GM19099 (cell line): ENCODE measurements around the gene FCGR2B.
A peak's percentile ranks its signal among the peaks of the same experiment; 100 is the strongest.
"Not testable (repeated sequence)": the region's sequence is repeated elsewhere in the genome, so short reads cannot be mapped to it uniquely, and the experiment has no call there.

Experiments
- POLR2A ChIP-seq: IDR thresholded peaks from 3 replicates; pipeline ENCODE4 v1.6.1; 2011; ENCODE audit warnings: low read depth; ENCODE audit not compliant: insufficient read length; ENCODE audit errors: extremely low read depth

FCGR2B gene

GRCh38 chr1:161662684-161663339 lies at the start of gene FCGR2B:
TSS of gene FCGR2B (plus strand) at chr1:161663143. CDS start at chr1:161663242, 99 bp downstream.
- TF ChIP-seq POLR2A, result not testable (repeated sequence)

- peak; percentile 5 for TF ChIP-seq POLR2A
These were observed 41.6 kb upstream of the FCGR2B start for GRCh38 chr1:161621181-161622000.

GRCh38 chr1:161631076-161631475 lies 31.9 kb upstream of the FCGR2B start, which contains the start of gene FCGR3B:
TSS of gene FCGR3B (minus strand) at chr1:161631176. CDS start at chr1:161631094, 82 bp downstream.
- TF ChIP-seq POLR2A, result no peak

GRCh38 chr1:161676441-161676840 lies 13.5 kb downstream of the FCGR2B start:
- no peak for TF ChIP-seq POLR2A

- no peak for TF ChIP-seq POLR2A
These were observed 14.2 kb downstream of the FCGR2B start for GRCh38 chr1:161676958-161677689.

GRCh38 chr1:161678500-161678899 lies 15.6 kb downstream of the FCGR2B start:
- TF ChIP-seq POLR2A, result no peak

- TF ChIP-seq POLR2A, result no peak
These were observed 18.9 kb downstream of the FCGR2B start for GRCh38 chr1:161681879-161682278.

- TF ChIP-seq POLR2A, result no peak
These were observed 26.0 kb downstream of the FCGR2B start for GRCh38 chr1:161688946-161689345.

- TF ChIP-seq POLR2A, result no peak
These were observed 28.9 kb downstream of the FCGR2B start for GRCh38 chr1:161691846-161692245.

GRCh38 chr1:161702250-161702649 lies 39.3 kb downstream of the FCGR2B start:
- TF ChIP-seq POLR2A, result no peak

GRCh38 chr1:161705537-161705936 lies 42.6 kb downstream of the FCGR2B start:
- TF ChIP-seq POLR2A, result no peak

- no peak for TF ChIP-seq POLR2A
These were observed 43.2 kb downstream of the FCGR2B start for GRCh38 chr1:161706113-161706481.

- peak; percentile 82 for TF ChIP-seq POLR2A
These were observed 43.8 kb downstream of the FCGR2B start, which contains the start of gene FCRLA for GRCh38 chr1:161706482-161707347. TSS of gene FCRLA (plus strand) at chr1:161707229. CDS start at chr1:161707265, 36 bp downstream.

GRCh38 chr1:161707503-161707902 lies 44.6 kb downstream of the FCGR2B start:
- no peak for TF ChIP-seq POLR2A
